NCI-H128 (cell line): Measurements from ENCODE around the gene CFAP43.
"Not testable (repeated sequence)": the region's sequence is repeated elsewhere in the genome, so short reads cannot be mapped to it uniquely, and the experiment has no call there.

Source experiments
- DNase-seq: peaks from one replicate; lab custom pipeline; 2025; ENCODE audit not compliant: unreplicated experiment; lab: John Stamatoyannopoulos, UW

CFAP43 gene

GRCh38 chr10:104258209-104258608 is 26.0 kb upstream of the CFAP43 start:
- no peak for DNase-seq

- no peak for DNase-seq
Observed at GRCh38 chr10:104257235-104257634, 25.1 kb upstream of the CFAP43 start.

GRCh38 chr10:104256335-104256961 is 24.3 kb upstream of the CFAP43 start:
- no peak for DNase-seq

GRCh38 chr10:104255311-104255981 is 23.3 kb upstream of the CFAP43 start:
- no peak for DNase-seq

- no peak for DNase-seq
Observed at GRCh38 chr10:104254493-104255310, 22.5 kb upstream of the CFAP43 start, which contains the start of gene GSTO1. Gene GSTO1, plus strand, starts transcription at chr10:104254892. Its CDS starts 37 bp downstream, at chr10:104254929.

GRCh38 chr10:104253606-104254410 is 21.6 kb upstream of the CFAP43 start:
- DNase-seq = no peak

GRCh38 chr10:104253106-104253505 is 20.9 kb upstream of the CFAP43 start:
- no peak for DNase-seq

GRCh38 chr10:104252368-104252767 is 20.2 kb upstream of the CFAP43 start:
- no peak for DNase-seq

- no peak for DNase-seq
Observed at GRCh38 chr10:104251443-104251842, 19.3 kb upstream of the CFAP43 start.

- no peak for DNase-seq
Observed at GRCh38 chr10:104250371-104250770, 18.2 kb upstream of the CFAP43 start.

- DNase-seq = not testable (repeated sequence)
Observed at GRCh38 chr10:104248931-104249330, 16.8 kb upstream of the CFAP43 start.

- no peak for DNase-seq
Observed at GRCh38 chr10:104247513-104248146, 15.5 kb upstream of the CFAP43 start.

- no peak for DNase-seq
Observed at GRCh38 chr10:104246976-104247375, 14.8 kb upstream of the CFAP43 start.

- no peak for DNase-seq
Observed at GRCh38 chr10:104245066-104245632, 13.0 kb upstream of the CFAP43 start.

- DNase-seq = no peak
Observed at GRCh38 chr10:104243512-104243911, 11.3 kb upstream of the CFAP43 start.

- not testable (repeated sequence) for DNase-seq
Observed at GRCh38 chr10:104243009-104243408, 10.8 kb upstream of the CFAP43 start.

GRCh38 chr10:104242545-104242944 is 10.4 kb upstream of the CFAP43 start:
- no peak for DNase-seq

- no peak for DNase-seq
Observed at GRCh38 chr10:104240078-104240477, 7.9 kb upstream of the CFAP43 start.

- no peak for DNase-seq
Observed at GRCh38 chr10:104235801-104236200, 3.6 kb upstream of the CFAP43 start.

GRCh38 chr10:104234934-104235333 is 2.8 kb upstream of the CFAP43 start:
- DNase-seq = no peak
